H1 (cell line): Measurements from ENCODE around the gene IGFL2.

ENCODE experiments used
- BRCA1 ChIP-seq: IDR thresholded peaks from 2 replicates; pipeline ENCODE4 v1.6.1; 2012; ENCODE audit warnings: low read depth, low read length, improper control_type of control experiment
- CHD7 ChIP-seq: fragments of 300-600 bp; sonication (generic); IDR thresholded peaks from 2 replicates; pipeline ENCODE4 v1.7.1; 2012; ENCODE audit warnings: low read length, moderate library complexity, mild to moderate bottlenecking, inconsistent platforms; ENCODE audit not compliant: insufficient replicate concordance
- CTCF ChIP-seq, 3 experiments: IDR thresholded peaks; 1 replicate in 2 of 3; 2 replicates in 1 of 3; pipeline versions ENCODE4 v1.5.1 to v1.6.1; 2011; ENCODE audit warnings: low read length in 3 of 3, mild to moderate bottlenecking in 3 of 3, inconsistent platforms in 2 of 3, low read depth in 1 of 3, moderate library complexity in 1 of 3; ENCODE audit not compliant: insufficient read depth in 1 of 3; ENCODE audit errors: control extremely low read depth in 1 of 3
- GABPA ChIP-seq: IDR thresholded peaks from 2 replicates; pipeline ENCODE4 v1.6.1; 2011; ENCODE audit warnings: mild to moderate bottlenecking, low read length, moderate library complexity, borderline replicate concordance; ENCODE audit not compliant: insufficient read depth
- POLR2A ChIP-seq, 2 experiments: IDR thresholded peaks; 1 replicate in 1 of 2; 2 replicates in 1 of 2; pipeline ENCODE4 v1.6.1; 2011; ENCODE audit warnings: low read depth in 2 of 2, low read length in 2 of 2, mild to moderate bottlenecking in 2 of 2; ENCODE audit errors: control extremely low read depth in 1 of 2
- RNF2 ChIP-seq: fragments of 200-900, 300-1000 bp; sonication (generic); IDR thresholded peaks from 2 replicates; pipeline ENCODE4 v1.7.1; 2016; ENCODE audit warnings: borderline replicate concordance, low read depth, mild to moderate bottlenecking, antibody characterized with exemption, low read length; ENCODE audit not compliant: poor library complexity, severe bottlenecking; ENCODE audit errors: missing control alignments
- SIX5 ChIP-seq: IDR thresholded peaks from 2 replicates; pipeline ENCODE4 v1.6.1; 2011; ENCODE audit warnings: mild to moderate bottlenecking, low read depth, low read length

- TF ChIP-seq GABPA (no peak), CHD7 (no peak), SIX5 (no peak), CTCF (IDR thresholded peaks at IDR 0.05; ENCODE audit: control extremely low read depth in 1 of 3, insufficient read depth in 1 of 3, low read depth in 1 of 3, low read length in 3 of 3) (no peak), POLR2A (IDR thresholded peaks at IDR 0.05; ENCODE audit: control extremely low read depth in 1 of 2, low read depth in 2 of 2, low read length in 2 of 2) (no peak), BRCA1 (no peak), RNF2 (no peak)
Observed at GRCh38 chr19:46162731-46163130, 14.7 kb downstream of the IGFL2 start.
